H1 (cell line): ENCODE results near the gene R3HDM2. TPM values are rescaled to one million over a fixed set of nuclear protein-coding genes. Genes with fewer than 3 reads are reported as not detected.
"Not testable (repeated sequence)": the region's sequence is repeated elsewhere in the genome, so short reads cannot be mapped to it uniquely, and the experiment has no call there.

ENCODE experiments used
- CTCF ChIA-PET: fragments of 300-600 bp; sonication (Branson Sonifier 250); formaldehyde crosslinking; loops from one replicate; lab custom pipeline; 2021; ENCODE audit not compliant: partially characterized antibody; lab: Charles Lee
- POLR2A ChIA-PET: fragments of 300-600 bp; sonication (Branson Sonifier 250); formaldehyde crosslinking; loops from one replicate; lab custom pipeline; 2021; ENCODE audit warnings: inconsistent platforms; ENCODE audit not compliant: partially characterized antibody; lab: Charles Lee
- DNase-seq, 2 experiments: peaks; one replicate each; pipeline versions ENCODE4 v3.0.0 to v3.0.0-alpha.2; 2010 to 2022; ENCODE audit warnings: low spot score in 2 of 2, low read depth in 1 of 2, mixed read lengths in 1 of 2
- FAIRE-seq: peaks from 2 replicates; lab custom pipeline; 2011; peaks lifted over from hg19 to GRCh38; lab: Jason Lieb, UNC
- H2AFZ ChIP-seq: 2 replicates; pipeline ENCODE4 v1.8.1; 2012; ENCODE audit warnings: low read length, inconsistent platforms
- H2AK5ac ChIP-seq: 2 replicates; pipeline ENCODE4 v1.6.1; 2013; ENCODE audit warnings: low read depth, low read length
- H2BK120ac ChIP-seq: replicated peaks from 2 replicates; pipeline ENCODE3; 2013; ENCODE audit warnings: low read depth, low read length, inconsistent platforms
- H2BK12ac ChIP-seq: 2 replicates; pipeline ENCODE4 v1.6.1; 2013; ENCODE audit warnings: low read depth, low read length
- H2BK15ac ChIP-seq: 2 replicates; pipeline ENCODE4 v1.6.1; 2013; ENCODE audit warnings: low read length
- H2BK20ac ChIP-seq: 2 replicates; pipeline ENCODE4 v1.6.1; 2013; ENCODE audit warnings: low read length
- H2BK5ac ChIP-seq: 2 replicates; pipeline ENCODE4 v1.6.1; 2013; ENCODE audit warnings: low read depth, low read length
- H3K14ac ChIP-seq: 2 replicates; pipeline ENCODE4 v1.6.1; 2013; ENCODE audit warnings: inconsistent platforms; ENCODE audit not compliant: insufficient read length
- H3K18ac ChIP-seq: 2 replicates; pipeline ENCODE4 v1.6.1; 2013; ENCODE audit warnings: low read length; ENCODE audit errors: extremely low read depth
- H3K23ac ChIP-seq: 2 replicates; pipeline ENCODE4 v1.6.1; 2013; ENCODE audit warnings: inconsistent platforms; ENCODE audit not compliant: insufficient read length
- H3K23me2 ChIP-seq: 2 replicates; pipeline ENCODE4 v1.6.1; 2013; ENCODE audit warnings: low read depth, low read length
- H3K27ac ChIP-seq: 2 replicates; pipeline ENCODE4 v1.6.1; 2011; ENCODE audit warnings: low read depth, low read length, inconsistent platforms
- H3K27me3 ChIP-seq, 4 experiments: replicated peaks in 1 of 4; 1 replicate in 1 of 4; 2 replicates in 3 of 4; pipeline versions ENCODE4 v1.6.1 to v1.8.1; 2011 to 2013; ENCODE audit warnings: low read length in 3 of 4, mild to moderate bottlenecking in 3 of 4, inconsistent platforms in 2 of 4, mixed read lengths in 2 of 4, moderate library complexity in 1 of 4; ENCODE audit not compliant: control insufficient read depth in 3 of 4, insufficient read depth in 3 of 4; ENCODE audit errors: extremely low read depth in 1 of 4
- H3K36me3 ChIP-seq, 4 experiments: 2 replicates each; pipeline versions ENCODE4 v1.6.1 to v1.8.1; 2011 to 2013; ENCODE audit warnings: mild to moderate bottlenecking in 4 of 4, low read length in 3 of 4, moderate library complexity in 2 of 4, control low read depth in 1 of 4, inconsistent platforms in 1 of 4; ENCODE audit not compliant: insufficient read depth in 4 of 4, control insufficient read depth in 2 of 4
- H3K4ac ChIP-seq: replicated peaks from 2 replicates; pipeline ENCODE3; 2013; ENCODE audit warnings: low read length, low read depth, mixed read lengths, inconsistent platforms; ENCODE audit not compliant: insufficient read length
- H3K4me1 ChIP-seq, 4 experiments: replicated peaks in 1 of 4; 1 replicate in 1 of 4; 2 replicates in 3 of 4; pipeline versions ENCODE4 v1.6.1 to v1.8.1; 2011 to 2013; ENCODE audit warnings: low read length in 3 of 4, inconsistent platforms in 2 of 4, mixed read lengths in 1 of 4; ENCODE audit not compliant: insufficient read depth in 4 of 4, control insufficient read depth in 3 of 4
- H3K4me2 ChIP-seq, 2 experiments: 2 replicates each; pipeline versions ENCODE4 v1.6.1 to v1.8.1; 2011 to 2013; ENCODE audit warnings: low read depth in 2 of 2, low read length in 2 of 2, control low read depth in 1 of 2, inconsistent platforms in 1 of 2, mild to moderate bottlenecking in 1 of 2; ENCODE audit not compliant: insufficient read depth in 1 of 2
- H3K4me3 ChIP-seq, 4 experiments: fragments of 200-600, 300-600 bp in 1 of 4; sonication (generic), shearing (Covaris generic), sonication (Bioruptor Twin) in 1 of 4; 2 replicates each; pipeline versions ENCODE4 v1.5.1 to v1.8.1; 2011 to 2016; ENCODE audit warnings: low read length in 4 of 4, low read depth in 3 of 4, control low read depth in 2 of 4, inconsistent platforms in 2 of 4, mild to moderate bottlenecking in 2 of 4, mixed read lengths in 1 of 4, moderate library complexity in 1 of 4; ENCODE audit not compliant: insufficient read depth in 2 of 4; ENCODE audit errors: extremely low read depth in 1 of 4
- H3K56ac ChIP-seq: replicated peaks from 2 replicates; pipeline ENCODE3; 2013; ENCODE audit warnings: low read depth, mild to moderate bottlenecking, mixed read lengths, low read length, inconsistent platforms; ENCODE audit not compliant: insufficient read length
- H3K79me1 ChIP-seq: 2 replicates; pipeline ENCODE4 v1.6.1; 2013; ENCODE audit warnings: low read depth, low read length, control low read depth
- H3K79me2 ChIP-seq, 2 experiments: 2 replicates each; pipeline versions ENCODE4 v1.6.1 to v1.8.1; 2012 to 2013; ENCODE audit warnings: low read length in 2 of 2, mild to moderate bottlenecking in 2 of 2, inconsistent platforms in 1 of 2; ENCODE audit not compliant: insufficient read depth in 2 of 2, control insufficient read depth in 1 of 2
- H3K9ac ChIP-seq, 4 experiments: replicated peaks in 1 of 4; 1 replicate in 1 of 4; 2 replicates in 3 of 4; pipeline versions ENCODE4 v1.6.1 to v1.8.1; 2011 to 2013; ENCODE audit warnings: low read depth in 3 of 4, low read length in 3 of 4, control low read depth in 2 of 4, mild to moderate bottlenecking in 2 of 4, moderate library complexity in 2 of 4, inconsistent platforms in 1 of 4; ENCODE audit errors: extremely low read depth in 1 of 4
- H3K9me3 ChIP-seq, 2 experiments: 2 replicates each; pipeline versions ENCODE4 v1.6.1 to v1.8.1; 2012 to 2013; ENCODE audit warnings: mild to moderate bottlenecking in 2 of 2, moderate library complexity in 2 of 2, control low read depth in 1 of 2, inconsistent platforms in 1 of 2, low read depth in 1 of 2, low read length in 1 of 2, mixed read lengths in 1 of 2; ENCODE audit not compliant: insufficient read depth in 2 of 2
- H4K20me1 ChIP-seq, 2 experiments: replicated peaks in 1 of 2; 2 replicates each; pipeline versions ENCODE3 to v1.8.1; 2011 to 2013; ENCODE audit warnings: inconsistent platforms in 2 of 2, low read length in 2 of 2, mild to moderate bottlenecking in 1 of 2; ENCODE audit not compliant: insufficient read depth in 2 of 2, control insufficient read depth in 1 of 2
- H4K5ac ChIP-seq: 2 replicates; pipeline ENCODE4 v1.6.1; 2013; ENCODE audit warnings: low read length, low read depth, mixed read lengths, inconsistent platforms; ENCODE audit not compliant: insufficient read length
- H4K8ac ChIP-seq: 2 replicates; pipeline ENCODE4 v1.8.0; 2013; ENCODE audit warnings: mild to moderate bottlenecking, moderate library complexity, low read length, inconsistent platforms; ENCODE audit not compliant: insufficient read depth; ENCODE audit errors: extremely low read depth
- H4K91ac ChIP-seq: replicated peaks from 2 replicates; pipeline ENCODE3; 2013; ENCODE audit warnings: low read length, mixed read lengths, inconsistent platforms; ENCODE audit not compliant: insufficient read length
- WGBS, 2 experiments: shearing (Covaris generic) in 1 of 2; methylation state at CpG; one replicate each; pipeline versions ENCODE4 v1.1.6 to v1.1.7; 2013 to 2015; ENCODE audit warnings: low lambda C conversion rate in 2 of 2, mixed read lengths in 2 of 2, inconsistent platforms in 1 of 2, low coverage in 1 of 2, missing lambda C conversion rate in 1 of 2; ENCODE audit not compliant: insufficient replicate concordance in 2 of 2, insufficient coverage in 1 of 2, insufficient read length in 1 of 2; ENCODE audit errors: extremely low coverage in 1 of 2, missing lambda C conversion rate in 1 of 2; 5-methylcytosine and 5-hydroxymethylcytosine counted together
- polyA plus RNA-seq, 7 experiments: library from polyadenylated mRNA; depleted of rRNA in 3 of 7; stranded (reverse) in 5 of 7; unstranded in 2 of 7; fragments of >200 nt in 5 of 7; fragments of 200-250 nt in 2 of 7; gene quantifications; 1 replicate in 5 of 7; 2 replicates in 1 of 7; 4 replicates in 1 of 7; pipeline versions ENCODE4 v1.2.1 to v1.2.3, GENCODE V29; 2011 to 2013; ENCODE audit warnings: missing spikeins in 2 of 7, mixed read lengths in 2 of 7
- total RNA-seq: library from RNA; stranded (reverse); fragmentation: NEBNext Ultra II Directional; extraction: Animal tissue kit (Norgen Biotek cat#: 25700); gene quantifications from 2 replicates; pipeline ENCODE4 v1.2.1, GENCODE V29; 2021

Gene R3HDM2
- total and polyA plus RNA-seq, 2 of the 8 experiments (the other 6 are each of a cell fraction or from before 2014, with no cell fraction given) = 25.6 to 27.0 TPM

- not testable (repeated sequence) for H3K4me1 ChIP-seq, H2AFZ ChIP-seq, H3K18ac ChIP-seq, H3K9me3 ChIP-seq, H3K27ac ChIP-seq, H3K23ac ChIP-seq, H4K91ac ChIP-seq, H3K36me3 ChIP-seq, DNase-seq, H4K8ac ChIP-seq, H3K4me3 ChIP-seq, H3K79me1 ChIP-seq, H3K4me2 ChIP-seq, H2AK5ac ChIP-seq, H3K4ac ChIP-seq, H3K14ac ChIP-seq, H2BK15ac ChIP-seq, FAIRE-seq, H3K9ac ChIP-seq, H3K23me2 ChIP-seq, H3K56ac ChIP-seq, H3K79me2 ChIP-seq, H3K27me3 ChIP-seq, H2BK20ac ChIP-seq, H2BK120ac ChIP-seq, H4K20me1 ChIP-seq, H2BK5ac ChIP-seq, H2BK12ac ChIP-seq, H4K5ac ChIP-seq
- ChIA-PET POLR2A (interaction anchor here (0.6 kb wide), 1 partner anchor 8 kb away, joined by 3 read pairs; no protein-coding TSS in a partner anchor), CTCF (interaction anchor here (0.7 to 23.6 kb wide), 9 partner anchors 9 to 304 kb away, joined by 3 to 478 read pairs (median 4); partner anchors contain the start of genes GLI1, INHBC and INHBE)
- WGBS, 2 experiments = 96% methylated on average over 5 of the region's 5 CpGs; no CpG with 5 or more reads in 1 of the 2 experiments
Measured at GRCh38 chr12:57312287-57312686, 118.6 kb downstream of the R3HDM2 start.
